Vagina (tissue), 2 donors: ENCODE data around the gene MEF2A. TPM values are rescaled to one million over a fixed set of nuclear protein-coding genes. Genes with fewer than 3 reads are reported as not detected.

Experiments used
- DNase-seq, 2 donors: peaks; one replicate each; pipeline ENCODE4 v3.0.0-alpha.2; 2017; ENCODE audit errors: extremely low spot score in 2 of 2
- H3K27ac ChIP-seq: fragments of 200-600 bp; sonication (generic); one replicate; pipeline ENCODE4 v1.5.1; 2019
- H3K27me3 ChIP-seq: fragments of 200-600 bp; sonication (generic); one replicate; pipeline ENCODE4 v1.5.1; 2019
- H3K36me3 ChIP-seq, 2 donors: fragments of 200-600 bp; sonication (generic); one replicate each; pipeline ENCODE4 v1.5.1; 2017 to 2019
- H3K4me1 ChIP-seq: fragments of 200-600 bp; sonication (generic); one replicate; pipeline ENCODE4 v1.5.1; 2019
- H3K4me3 ChIP-seq, 2 donors: fragments of 200-600 bp; sonication (generic); 1 replicate in 1 of 2; 2 replicates in 1 of 2; pipeline ENCODE4 v1.5.1; 2016 to 2019
- H3K9me3 ChIP-seq: fragments of 200-600 bp; sonication (generic); one replicate; pipeline ENCODE4 v1.5.1; 2019
- CTCF ChIP-seq, 3 experiments: fragments of 450-650 bp in 2 of 3; fragments of 200-600 bp in 1 of 3; sonication (generic) in 1 of 3; IDR thresholded peaks; one replicate each; pipeline ENCODE4 v1.5.1; 2017 to 2019; ENCODE audit warnings: antibody characterized with exemption in 3 of 3, mild to moderate bottlenecking in 2 of 3, moderate library complexity in 2 of 3
- POLR2A ChIP-seq, 2 donors: fragments of 450-650 bp; IDR thresholded peaks; one replicate each; pipeline ENCODE4 v1.6.1; 2017; ENCODE audit warnings: antibody characterized with exemption in 2 of 2, mild to moderate bottlenecking in 2 of 2, moderate library complexity in 2 of 2
- POLR2AphosphoS5 ChIP-seq, 2 donors: sonication (generic); formaldehyde crosslinking; IDR thresholded peaks; one replicate each; pipeline ENCODE4 v1.9.0; 2017; ENCODE audit warnings: antibody characterized with exemption in 2 of 2, mild to moderate bottlenecking in 2 of 2, low read depth in 1 of 2; ENCODE audit not compliant: insufficient read depth in 1 of 2
- intact Hi-C: fragments of 100-400 bp; cut with DNase I; formaldehyde crosslinking; loops from one replicate; pipeline ENCODE4 v1.15.1; 2023
- total RNA-seq: library from RNA; depleted of rRNA; stranded (reverse); fragments of >200 nt; gene quantifications from one replicate; pipeline ENCODE4 v1.2.3, GENCODE V29; 2016

The MEF2A gene
- total RNA-seq, 1 donor from 2014 or later: 51.3 TPM

DNA sequence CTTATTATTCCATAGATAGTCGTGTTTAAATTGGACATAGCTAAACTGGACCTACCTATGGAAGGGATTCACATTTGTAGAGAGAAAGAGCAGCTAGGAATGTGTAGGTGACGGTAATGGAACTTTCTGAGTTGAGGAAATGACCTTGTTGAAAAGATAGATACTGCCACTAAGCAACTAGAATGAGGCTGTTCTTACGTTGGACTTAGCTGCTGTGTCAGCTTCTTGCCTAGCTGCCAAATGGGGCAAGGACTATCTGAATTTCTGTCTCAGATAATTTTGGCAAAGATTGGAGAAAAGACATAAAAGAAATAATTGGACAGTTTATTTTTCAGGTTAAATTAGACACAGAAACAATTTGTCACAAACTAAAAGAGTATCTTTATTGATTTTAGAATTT lies 68.8 kb downstream of the MEF2A start:
- no peaks in the 10 kb centered on the region for H3K9me3 ChIP-seq
- TF ChIP-seq POLR2AphosphoS5 (IDR thresholded peaks at IDR 0.05; ENCODE audit: insufficient read depth in 1 of 2, low read depth in 1 of 2) (no peak), POLR2A (IDR thresholded peaks at IDR 0.05) (no peak), CTCF (IDR thresholded peaks at IDR 0.05) (no peak)
- peaks cover 35% of the 10 kb centered on the region for H3K4me1 ChIP-seq
- intact Hi-C loops: no loop called here
- H3K27ac ChIP-seq: no peak overlapping the region
- no peaks in the 10 kb centered on the region for H3K27me3 ChIP-seq
- no peak overlapping the region for H3K4me3 ChIP-seq
- DNase-seq: no peak
- no peaks in the 10 kb centered on the region for H3K36me3 ChIP-seq

- no peaks in the 10 kb centered on the region for H3K36me3 ChIP-seq
- H3K4me3 ChIP-seq: no peak overlapping the region
- no peak for TF ChIP-seq POLR2AphosphoS5 (IDR thresholded peaks at IDR 0.05; ENCODE audit: insufficient read depth in 1 of 2, low read depth in 1 of 2)
- no peak for TF ChIP-seq POLR2A (IDR thresholded peaks at IDR 0.05)
- no peak for TF ChIP-seq CTCF (IDR thresholded peaks at IDR 0.05)
- DNase-seq: no peak
- H3K27me3 ChIP-seq: no peaks in the 10 kb centered on the region
- no peaks in the 10 kb centered on the region for H3K9me3 ChIP-seq
- peaks cover 35% of the 10 kb centered on the region for H3K4me1 ChIP-seq
- no peak overlapping the region for H3K27ac ChIP-seq
- intact Hi-C loops: no loop called here
Observed at GRCh38 chr15:99635145-99635544, 69.4 kb downstream of the MEF2A start.

GRCh38 chr15:99635794-99636193 lies 70.0 kb downstream of the MEF2A start:
- no peak for DNase-seq
- Histone ChIP-seq H3K27me3 (no peaks in the 10 kb centered on the region), H3K9me3 (no peaks in the 10 kb centered on the region), H3K4me3 (no peak overlapping the region), H3K4me1 (peaks cover 31% of the 10 kb centered on the region), H3K27ac (no peak overlapping the region), H3K36me3 (no peaks in the 10 kb centered on the region)
- intact Hi-C loops: no loop called here
- peak in 1 of 2 donors; percentile 71 for TF ChIP-seq POLR2AphosphoS5 (IDR thresholded peaks at IDR 0.05; ENCODE audit: insufficient read depth in 1 of 2, low read depth in 1 of 2)
- TF ChIP-seq POLR2A (IDR thresholded peaks at IDR 0.05): no peak

GRCh38 chr15:99644913-99645542 lies 79.2 kb downstream of the MEF2A start:
- peaks cover 4% of the 10 kb centered on the region for H3K4me1 ChIP-seq
- H3K4me3 ChIP-seq: no peak overlapping the region
- no peak overlapping the region for H3K27ac ChIP-seq
- intact Hi-C loops: no loop called here
- H3K36me3 ChIP-seq: peaks cover 0 to 8% of the 10 kb centered on the region in 2 donors
- TF ChIP-seq CTCF (IDR thresholded peaks at IDR 0.05) (no peak), POLR2A (IDR thresholded peaks at IDR 0.05) (no peak), POLR2AphosphoS5 (IDR thresholded peaks at IDR 0.05; ENCODE audit: insufficient read depth in 1 of 2, low read depth in 1 of 2) (no peak)
- H3K9me3 ChIP-seq: no peaks in the 10 kb centered on the region
- no peaks in the 10 kb centered on the region for H3K27me3 ChIP-seq
- no peak for DNase-seq

- no peak for DNase-seq
- H3K36me3 ChIP-seq: peaks cover 0 to 8% of the 10 kb centered on the region in 2 donors
- intact Hi-C loops: no loop called here
- H3K9me3 ChIP-seq: no peaks in the 10 kb centered on the region
- no peak overlapping the region for H3K27ac ChIP-seq
- no peak overlapping the region for H3K4me3 ChIP-seq
- no peaks in the 10 kb centered on the region for H3K27me3 ChIP-seq
- H3K4me1 ChIP-seq: peaks cover 4% of the 10 kb centered on the region
- TF ChIP-seq POLR2AphosphoS5 (IDR thresholded peaks at IDR 0.05; ENCODE audit: insufficient read depth in 1 of 2, low read depth in 1 of 2) (no peak), POLR2A (IDR thresholded peaks at IDR 0.05) (no peak), CTCF (IDR thresholded peaks at IDR 0.05) (no peak)
Observed at GRCh38 chr15:99645543-99645935, 79.8 kb downstream of the MEF2A start.
